ENCODE data around the gene VMAC. TPM values are rescaled to one million over a fixed set of nuclear protein-coding genes. Genes with fewer than 3 reads are reported as not detected.

Gene VMAC
- total RNA-seq, 1 donor from 2014 or later = 4.1 TPM

- no peak for DNase-seq
Measured at GRCh38 chr19:5905114-5905778, 574 bp downstream of the VMAC start.

GRCh38 chr19:5907241-5907640, 2.6 kb downstream of the VMAC start:
- DNase-seq = no peak

GRCh38 chr19:5908773-5909442, 4.2 kb downstream of the VMAC start:
- no peak for DNase-seq

GRCh38 chr19:5910638-5910907, 5.9 kb downstream of the VMAC start:
- DNase-seq = no peak

GRCh38 chr19:5911366-5911765, 6.7 kb downstream of the VMAC start:
- no peak for DNase-seq

- DNase-seq = no peak
Measured at GRCh38 chr19:5913739-5914357, 9.2 kb downstream of the VMAC start, which contains the start of gene CAPS. Gene CAPS (plus strand): TSS chr19:5914254. CDS start chr19:5914407, 153 bp downstream.

- DNase-seq = no peak
Measured at GRCh38 chr19:5914358-5914774, 9.7 kb downstream of the VMAC start.

GRCh38 chr19:5914946-5915781, 10.5 kb downstream of the VMAC start:
- no peak for DNase-seq

- DNase-seq = no peak
Measured at GRCh38 chr19:5915782-5916165, 11.1 kb downstream of the VMAC start.

GRCh38 chr19:5916181-5916708, 11.6 kb downstream of the VMAC start:
- DNase-seq = no peak

- no peak for DNase-seq
Measured at GRCh38 chr19:5917431-5918107, 12.9 kb downstream of the VMAC start.

- no peak for DNase-seq
Measured at GRCh38 chr19:5918463-5919079, 13.9 kb downstream of the VMAC start.

GRCh38 chr19:5921516-5922160, 17.0 kb downstream of the VMAC start:
- no peak for DNase-seq

- no peak for DNase-seq
Measured at GRCh38 chr19:5922161-5922545, 17.5 kb downstream of the VMAC start.

- DNase-seq = no peak
Measured at GRCh38 chr19:5923356-5923755, 18.7 kb downstream of the VMAC start.

GRCh38 chr19:5925830-5926427, 21.3 kb downstream of the VMAC start:
- DNase-seq = no peak

- no peak for DNase-seq
Measured at GRCh38 chr19:5926641-5927440, 22.2 kb downstream of the VMAC start.

- DNase-seq = no peak
Measured at GRCh38 chr19:5927441-5927821, 22.8 kb downstream of the VMAC start.

- DNase-seq = no peak
Measured at GRCh38 chr19:5929179-5929578, 24.5 kb downstream of the VMAC start.

GRCh38 chr19:5929625-5930024, 25.0 kb downstream of the VMAC start:
- no peak for DNase-seq
